Stimulated activated CD4-positive, alpha-beta T cell treated with anti-CD3 and anti-CD28 coated beads, Interleukin-2, amount 100 ng/mL, for 24 hours (primary cell): ENCODE results near the gene CMKLR1.

Experiments
- DNase-seq, 2 donors: peaks; one replicate each; pipeline ENCODE4 v3.0.0-alpha.2; 2020

CMKLR1 gene

DNA sequence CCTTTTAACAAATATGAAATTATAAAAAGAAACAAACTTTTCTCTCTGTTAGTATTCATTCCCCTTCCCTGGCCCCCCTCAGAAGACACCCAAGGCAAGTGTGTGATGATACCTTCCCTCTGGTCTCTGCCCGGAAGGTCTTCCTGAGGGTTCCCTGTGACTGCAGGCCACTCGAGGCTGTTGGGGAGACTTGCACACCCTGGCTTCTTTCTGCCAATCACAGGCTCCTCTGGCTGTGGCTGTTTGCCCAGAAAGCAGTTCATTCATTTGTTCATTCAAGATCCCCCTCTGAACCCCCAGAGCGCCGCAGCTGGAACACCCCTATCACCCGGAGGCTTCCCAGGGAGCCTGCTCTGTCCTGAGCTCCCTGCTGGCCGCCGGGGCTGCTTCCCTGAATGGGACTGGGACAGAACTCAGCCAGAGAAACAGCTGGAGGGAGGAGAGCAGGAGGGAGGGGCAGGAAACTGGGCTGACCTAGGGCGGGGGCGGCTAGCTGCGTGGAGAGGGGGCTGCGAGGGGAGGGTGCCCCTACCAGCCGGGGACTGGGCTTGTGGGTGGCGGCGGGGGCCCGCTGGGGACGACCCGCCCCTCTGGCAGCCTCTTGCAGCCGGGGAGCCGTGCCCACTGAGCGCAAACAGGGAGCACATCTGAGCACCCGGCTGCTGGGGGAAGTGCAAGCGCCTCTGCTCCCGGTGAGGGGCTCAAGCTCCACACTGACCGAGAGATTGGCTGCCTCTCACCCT, at the start of gene CMKLR1:
Gene CMKLR1 (minus strand): TSS at position 397 of the 743 bp plus-strand sequence. CDS start 45,720 bp downstream, outside the sequence.
- DNase-seq: no peak

GRCh38 chr12:108387771-108388170, 48.7 kb upstream of the CMKLR1 start:
- no peak for DNase-seq

GRCh38 chr12:108386709-108387360, 47.7 kb upstream of the CMKLR1 start:
- no peak for DNase-seq

DNA sequence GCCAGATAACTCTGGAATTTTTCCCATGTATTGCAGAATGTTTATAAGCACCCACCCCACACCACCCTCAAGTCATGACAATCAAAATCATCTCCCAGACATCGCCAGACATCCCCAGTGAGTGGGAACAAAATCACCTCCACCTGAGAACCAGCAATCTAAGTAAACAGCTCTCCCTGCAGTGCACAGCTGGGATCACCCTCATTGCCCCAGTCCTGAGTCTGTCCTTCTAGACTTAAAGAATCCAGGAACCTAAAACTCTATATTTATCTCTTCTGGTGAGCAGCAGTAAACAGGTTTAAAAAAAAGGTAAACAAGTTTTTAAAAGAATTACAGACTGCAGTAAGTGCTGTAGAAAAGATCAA, 43.3 kb upstream of the CMKLR1 start:
- DNase-seq: no peak

DNA sequence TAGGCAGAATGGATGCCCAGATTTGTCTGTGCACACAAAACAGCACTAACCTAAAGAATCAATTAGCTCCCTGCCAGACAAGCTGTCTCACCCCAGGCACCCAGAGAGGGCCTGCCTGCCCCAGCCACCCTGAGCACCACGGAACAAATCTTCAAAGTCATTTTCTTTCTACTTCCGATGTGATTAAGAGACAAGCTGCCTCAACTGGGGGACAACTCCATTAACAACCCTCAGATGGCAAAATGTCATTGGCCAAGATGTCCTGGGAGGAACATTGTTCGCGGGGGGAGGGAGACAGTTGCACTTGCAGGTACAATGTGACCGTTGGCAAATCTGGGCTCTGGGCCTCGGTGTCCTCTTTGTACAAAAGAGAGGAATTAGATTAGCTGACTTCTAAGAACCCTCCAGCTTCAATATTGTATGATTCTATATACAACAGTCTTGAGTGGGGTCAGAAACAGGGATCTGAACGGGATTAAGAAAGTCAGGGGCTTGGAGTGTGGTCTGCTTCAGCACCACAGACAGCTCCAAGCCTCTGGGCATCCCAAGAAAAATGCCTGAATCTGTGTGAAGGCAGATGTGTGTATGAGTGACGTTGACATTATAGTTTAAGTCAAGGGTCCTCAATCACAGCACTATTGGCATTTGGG, 42.8 kb upstream of the CMKLR1 start:
- DNase-seq: no peak

GRCh38 chr12:108380382-108380781, 41.3 kb upstream of the CMKLR1 start:
- no peak for DNase-seq

- no peak for DNase-seq
Observed at GRCh38 chr12:108379823-108380222, 40.7 kb upstream of the CMKLR1 start.

- no peak for DNase-seq
Observed at GRCh38 chr12:108378926-108379325, 39.8 kb upstream of the CMKLR1 start.

DNA sequence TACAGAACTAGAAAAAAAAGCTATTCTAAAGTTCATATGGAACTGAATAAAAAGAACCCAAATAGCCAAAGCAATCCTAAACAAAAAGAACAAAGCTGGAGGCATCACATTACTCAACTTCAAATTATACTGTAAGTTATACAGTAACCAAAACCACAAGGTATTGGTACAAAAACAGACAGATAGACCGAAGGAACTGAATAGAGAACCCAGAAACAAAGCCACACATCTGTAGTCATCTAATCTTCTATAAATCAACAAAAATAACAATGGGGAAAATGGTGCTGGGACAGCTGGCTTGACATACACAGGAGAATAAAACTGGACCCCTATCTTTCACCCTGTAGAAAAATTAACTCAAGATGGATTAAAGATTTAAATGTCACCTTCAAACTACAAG, 38.1 kb upstream of the CMKLR1 start:
- DNase-seq: no peak

- DNase-seq: no peak
Observed at GRCh38 chr12:108375986-108376663, 37.0 kb upstream of the CMKLR1 start.

DNA sequence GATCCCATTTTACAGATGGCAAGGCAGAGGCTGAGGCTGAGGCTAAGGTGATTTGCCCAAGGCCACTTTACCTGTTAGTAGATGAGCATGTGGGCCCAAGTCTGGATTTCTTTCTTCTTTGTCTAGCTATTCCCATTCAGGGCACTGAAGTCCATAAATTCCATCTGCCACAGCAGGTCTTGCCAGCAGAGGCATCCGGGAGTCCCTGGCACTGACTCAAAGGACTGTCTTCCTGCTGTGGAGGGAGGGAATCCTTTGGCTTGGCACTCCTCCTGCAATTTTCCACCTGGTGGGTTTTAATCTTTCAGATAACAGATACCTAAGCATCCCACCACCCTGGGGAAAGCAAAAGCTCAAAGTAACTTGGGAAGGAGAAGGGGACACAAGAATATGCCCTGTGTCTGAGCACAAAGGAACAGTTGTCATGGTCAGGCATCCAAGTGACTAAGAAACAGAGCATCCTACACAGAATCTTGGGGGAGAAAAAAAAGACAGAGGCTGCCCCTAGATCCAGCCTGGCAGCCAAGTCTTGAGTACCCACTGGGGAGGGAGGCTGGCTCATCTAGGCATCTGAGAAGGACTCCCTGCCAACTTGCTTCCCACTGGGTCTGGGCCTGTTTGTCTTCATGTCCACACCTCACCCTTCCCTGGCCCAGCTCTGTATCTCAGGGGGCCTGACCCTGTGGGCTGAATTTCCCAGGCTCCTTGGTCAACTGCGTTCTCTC, 35.6 kb upstream of the CMKLR1 start:
- no peak for DNase-seq

- no peak for DNase-seq
Observed at GRCh38 chr12:108373111-108373510, 34.0 kb upstream of the CMKLR1 start.

- DNase-seq: no peak
Observed at GRCh38 chr12:108371801-108372344, 32.8 kb upstream of the CMKLR1 start.

DNA sequence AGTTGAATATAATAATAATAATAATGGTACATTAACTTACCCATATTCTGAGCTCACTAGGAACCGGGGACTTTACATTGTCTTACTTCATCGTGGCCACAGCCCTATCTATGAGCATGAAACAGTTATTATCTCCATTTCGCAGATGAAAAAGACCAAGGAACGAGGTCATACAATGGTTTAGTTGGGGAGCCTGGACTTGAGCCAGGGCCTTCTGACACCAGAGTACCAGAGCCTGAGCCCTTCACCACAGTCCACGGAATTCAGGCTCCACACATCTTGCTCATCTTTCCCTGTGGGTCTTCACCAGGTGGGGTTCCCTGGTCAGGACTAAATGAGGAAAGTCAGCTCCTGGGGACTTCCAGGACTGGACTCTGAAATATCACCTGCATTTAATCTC, 31.3 kb upstream of the CMKLR1 start:
- DNase-seq: no peak

- DNase-seq: no peak
Observed at GRCh38 chr12:108369736-108370396, 30.8 kb upstream of the CMKLR1 start.

DNA sequence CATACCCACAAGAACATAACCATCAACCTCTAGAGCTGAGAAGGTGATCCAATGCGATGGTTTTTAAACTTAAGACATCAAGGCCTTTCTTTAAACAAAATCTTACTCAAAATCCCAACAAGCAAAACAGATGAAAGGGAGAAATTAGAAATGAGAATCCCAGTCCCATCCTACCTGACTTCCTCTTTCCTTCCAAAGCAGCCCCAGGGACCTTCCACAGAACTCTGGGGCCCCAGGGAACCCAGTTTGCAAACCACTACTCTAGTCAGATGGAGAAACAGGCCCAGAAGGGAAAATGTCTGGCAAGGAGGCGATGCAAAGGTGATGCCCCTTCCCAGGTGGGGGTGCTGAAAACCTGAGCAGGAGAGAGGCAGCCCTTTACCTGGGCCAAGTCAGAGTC, 29.0 kb upstream of the CMKLR1 start:
- DNase-seq: no peak

- no peak for DNase-seq
Observed at GRCh38 chr12:108367436-108367835, 28.3 kb upstream of the CMKLR1 start.

GRCh38 chr12:108365324-108365723, 26.2 kb upstream of the CMKLR1 start:
- no peak for DNase-seq

GRCh38 chr12:108364879-108365278, 25.8 kb upstream of the CMKLR1 start:
- DNase-seq: no peak

- no peak for DNase-seq
Observed at GRCh38 chr12:108363565-108363964, 24.5 kb upstream of the CMKLR1 start.

DNA sequence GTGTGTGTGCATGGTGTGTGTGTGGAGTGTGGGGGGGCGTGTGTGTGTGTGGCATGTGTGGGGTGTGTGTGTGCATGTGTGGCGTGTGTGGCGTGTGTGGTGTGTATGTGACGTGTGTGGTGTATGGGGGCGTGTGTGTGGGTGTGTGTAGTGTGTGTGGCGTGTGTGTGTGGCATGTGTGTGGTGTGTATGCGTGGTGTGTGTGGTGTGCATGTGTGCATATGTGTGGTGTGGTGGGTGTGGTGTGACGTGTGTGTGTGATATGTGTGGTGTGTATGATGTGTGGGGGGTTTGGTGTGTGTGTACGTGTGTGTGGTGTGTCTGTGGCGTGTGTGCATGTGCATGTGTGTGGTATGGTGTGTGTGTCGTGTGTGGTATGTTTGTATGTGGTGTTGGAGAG, 24.1 kb upstream of the CMKLR1 start:
- no peak for DNase-seq

DNA sequence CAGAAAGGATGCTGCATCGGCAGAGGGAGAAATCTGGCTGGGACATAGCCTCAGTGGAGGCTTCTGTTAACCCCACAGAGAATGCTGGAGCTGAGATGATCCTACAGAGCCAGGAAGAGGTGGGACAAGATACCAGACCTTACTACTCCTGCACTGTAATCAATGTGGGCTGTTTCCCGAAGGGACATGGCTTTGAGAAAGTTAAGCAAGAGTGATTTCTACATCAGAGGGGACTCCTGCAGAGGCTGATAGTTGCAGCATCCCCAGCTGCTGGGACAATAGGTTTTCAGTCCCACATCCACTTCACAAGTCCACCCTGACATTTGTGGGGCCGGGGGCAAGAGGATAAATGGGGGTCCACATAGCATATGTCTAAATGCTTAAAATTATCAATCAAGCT, 22.5 kb upstream of the CMKLR1 start:
- no peak for DNase-seq
